Keratinocyte (primary cell): ENCODE data around the gene LINGO1. TPM values are rescaled to one million over a fixed set of nuclear protein-coding genes. Genes with fewer than 3 reads are reported as not detected.

Experiments used
- DNase-seq: peaks from one replicate; pipeline ENCODE4 v3.0.0-alpha.2; 2011; ENCODE audit warnings: low read depth, missing footprints, low spot score
- FAIRE-seq: peaks from 2 replicates; lab custom pipeline; 2011; peaks lifted over from hg19 to GRCh38; lab: Jason Lieb, UNC
- H2AFZ ChIP-seq: 2 replicates; pipeline ENCODE4 v1.6.0; 2012; ENCODE audit warnings: low read length, control low read depth, inconsistent platforms; ENCODE audit not compliant: control insufficient read depth
- H3K27ac ChIP-seq: 2 replicates; pipeline ENCODE4 v1.5.1; 2011; ENCODE audit warnings: low read length; ENCODE audit not compliant: control insufficient read depth, insufficient read depth
- H3K27me3 ChIP-seq: 3 replicates; pipeline ENCODE4 v1.6.0; 2011; ENCODE audit warnings: low read length; ENCODE audit not compliant: control insufficient read depth, insufficient read depth; ENCODE audit errors: extremely low read depth
- H3K36me3 ChIP-seq, 2 experiments: 2 replicates in 1 of 2; 3 replicates in 1 of 2; pipeline ENCODE4 v1.5.1; 2011; ENCODE audit warnings: low read length in 2 of 2, mild to moderate bottlenecking in 1 of 2; ENCODE audit not compliant: control insufficient read depth in 2 of 2, insufficient read depth in 2 of 2; ENCODE audit errors: extremely low read depth in 1 of 2
- H3K4me1 ChIP-seq: 3 replicates; pipeline ENCODE4 v1.5.1; 2011; ENCODE audit warnings: low read length; ENCODE audit not compliant: control insufficient read depth, insufficient read depth; ENCODE audit errors: extremely low read depth
- H3K4me2 ChIP-seq: 3 replicates; pipeline ENCODE4 v1.6.0; 2011; ENCODE audit warnings: low read depth, low read length; ENCODE audit not compliant: control insufficient read depth, insufficient read depth; ENCODE audit errors: extremely low read depth
- H3K4me3 ChIP-seq, 3 experiments: fragments of 200-600 bp in 1 of 3; sonication (generic) in 1 of 3; 2 replicates in 2 of 3; 3 replicates in 1 of 3; pipeline ENCODE4 v1.5.1; 2011 to 2016; ENCODE audit warnings: low read length in 3 of 3, mild to moderate bottlenecking in 3 of 3, control low read depth in 2 of 3, inconsistent platforms in 1 of 3, low read depth in 1 of 3, mixed read lengths in 1 of 3, mixed run types in 1 of 3, moderate library complexity in 1 of 3; ENCODE audit not compliant: control insufficient read depth in 2 of 3, insufficient read depth in 2 of 3; ENCODE audit errors: extremely low read depth in 1 of 3
- H3K79me2 ChIP-seq: 2 replicates; pipeline ENCODE4 v1.6.0; 2012; ENCODE audit warnings: low read length; ENCODE audit not compliant: control insufficient read depth, insufficient read depth
- H3K9ac ChIP-seq: 3 replicates; pipeline ENCODE4 v1.6.0; 2011; ENCODE audit warnings: low read length; ENCODE audit not compliant: control insufficient read depth, insufficient read depth; ENCODE audit errors: extremely low read depth
- H3K9me1 ChIP-seq: 3 replicates; pipeline ENCODE4 v1.6.0; 2011; ENCODE audit warnings: low read length; ENCODE audit not compliant: control insufficient read depth, insufficient read depth; ENCODE audit errors: extremely low read depth
- H3K9me3 ChIP-seq: 2 replicates; pipeline ENCODE4 v1.5.1; 2012; ENCODE audit warnings: low read depth, low read length; ENCODE audit not compliant: control insufficient read depth
- H4K20me1 ChIP-seq: 3 replicates; pipeline ENCODE4 v1.6.0; 2011; ENCODE audit warnings: low read length; ENCODE audit not compliant: control insufficient read depth, insufficient read depth; ENCODE audit errors: extremely low read depth
- EZH2 ChIP-seq: IDR thresholded peaks from one replicate; pipeline ENCODE4 v1.6.1; 2012; ENCODE audit warnings: inconsistent platforms, mild to moderate bottlenecking, low read length, moderate library complexity
- dilution Hi-C: fragments of 300-500 bp; cut with MboI; formaldehyde crosslinking; loops from one replicate; pipeline ENCODE4 v1.7.0; 2020; ENCODE audit warnings: low sequenced_read_pairs; ENCODE audit not compliant: extremely low pct_ligation_motif_present
- polyA plus RNA-seq, 5 experiments: library from polyadenylated mRNA; depleted of rRNA in 3 of 5; stranded (reverse) in 3 of 5; stranded (forward) in 1 of 5; unstranded in 1 of 5; fragments of >200 nt; gene quantifications; 1 replicate in 1 of 5; 2 replicates in 3 of 5; 3 replicates in 1 of 5; pipeline versions ENCODE4 v1.2.1 to v1.2.3, GENCODE V29; 2011 to 2012; ENCODE audit warnings: missing spikeins in 2 of 5, low read depth in 1 of 5, low replicate concordance in 1 of 5
- TF ChIP-seq, protein P1 (sequence below), 3 experiments: IDR thresholded peaks in 1 of 3; conservative IDR thresholded peaks in 1 of 3; optimal IDR thresholded peaks in 1 of 3; 2 replicates in 2 of 3; 3 replicates in 1 of 3; pipeline versions ENCODE3 to v1.5.1; 2011; ENCODE audit warnings: low read length in 3 of 3, mild to moderate bottlenecking in 3 of 3, moderate library complexity in 2 of 3, control low read depth in 1 of 3, inconsistent platforms in 1 of 3; ENCODE audit not compliant: insufficient read depth in 2 of 3; ENCODE audit errors: extremely low read depth in 1 of 3

The LINGO1 gene
- polyA plus RNA-seq, 1 donor (not counting 4 experiments of a cell fraction or from before 2014, with no cell fraction given): not detected

DNA sequence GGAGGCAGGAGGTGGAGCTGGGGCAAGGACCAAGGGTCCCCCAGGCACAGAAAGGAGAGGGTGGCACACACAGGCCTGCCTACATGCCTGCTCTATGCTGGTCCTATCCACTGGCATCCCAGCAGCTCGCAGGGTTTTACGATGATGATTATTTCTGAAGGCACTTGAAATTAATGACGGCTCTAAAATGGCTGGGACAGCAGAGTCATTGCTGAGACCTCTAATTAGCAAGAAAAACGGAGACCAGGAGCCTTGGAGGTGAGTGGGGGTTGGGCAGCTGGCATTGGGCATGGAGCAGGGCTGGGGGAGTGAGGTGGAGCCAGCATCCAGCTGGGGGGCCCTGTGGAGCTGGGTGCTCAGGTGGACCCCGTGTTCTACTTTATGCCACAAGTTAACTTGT lies 3.5 kb upstream of the LINGO1 start:
- no peaks in the 10 kb centered on the region for H4K20me1 ChIP-seq
- peaks cover 37% of the 10 kb centered on the region for H3K27me3 ChIP-seq
- H3K36me3 ChIP-seq: no peaks in the 10 kb centered on the region
- H2AFZ ChIP-seq: no peak overlapping the region
- no peak for DNase-seq
- H3K4me1 ChIP-seq: peaks cover 4% of the 10 kb centered on the region
- H3K4me2 ChIP-seq: no peak overlapping the region
- H3K9me1 ChIP-seq: no peaks in the 10 kb centered on the region
- no peak overlapping the region for H3K9ac ChIP-seq
- TF ChIP-seq, protein P1, sequence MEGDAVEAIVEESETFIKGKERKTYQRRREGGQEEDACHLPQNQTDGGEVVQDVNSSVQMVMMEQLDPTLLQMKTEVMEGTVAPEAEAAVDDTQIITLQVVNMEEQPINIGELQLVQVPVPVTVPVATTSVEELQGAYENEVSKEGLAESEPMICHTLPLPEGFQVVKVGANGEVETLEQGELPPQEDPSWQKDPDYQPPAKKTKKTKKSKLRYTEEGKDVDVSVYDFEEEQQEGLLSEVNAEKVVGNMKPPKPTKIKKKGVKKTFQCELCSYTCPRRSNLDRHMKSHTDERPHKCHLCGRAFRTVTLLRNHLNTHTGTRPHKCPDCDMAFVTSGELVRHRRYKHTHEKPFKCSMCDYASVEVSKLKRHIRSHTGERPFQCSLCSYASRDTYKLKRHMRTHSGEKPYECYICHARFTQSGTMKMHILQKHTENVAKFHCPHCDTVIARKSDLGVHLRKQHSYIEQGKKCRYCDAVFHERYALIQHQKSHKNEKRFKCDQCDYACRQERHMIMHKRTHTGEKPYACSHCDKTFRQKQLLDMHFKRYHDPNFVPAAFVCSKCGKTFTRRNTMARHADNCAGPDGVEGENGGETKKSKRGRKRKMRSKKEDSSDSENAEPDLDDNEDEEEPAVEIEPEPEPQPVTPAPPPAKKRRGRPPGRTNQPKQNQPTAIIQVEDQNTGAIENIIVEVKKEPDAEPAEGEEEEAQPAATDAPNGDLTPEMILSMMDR (optimal IDR thresholded peaks at IDR 0.05 in 1 of 3, IDR thresholded peaks at IDR 0.05 in 1 of 3, conservative IDR thresholded peaks at IDR 0.05 in 1 of 3; ENCODE audit: extremely low read depth in 1 of 3, insufficient read depth in 2 of 3, low read length in 3 of 3): no peak
- TF ChIP-seq EZH2: no peak
- FAIRE-seq: no peak
- no peak overlapping the region for H3K27ac ChIP-seq
- no peaks in the 10 kb centered on the region for H3K79me2 ChIP-seq
- dilution Hi-C loops: no loop called here
- H3K4me3 ChIP-seq: no peak overlapping the region
- H3K9me3 ChIP-seq: no peaks in the 10 kb centered on the region

DNA sequence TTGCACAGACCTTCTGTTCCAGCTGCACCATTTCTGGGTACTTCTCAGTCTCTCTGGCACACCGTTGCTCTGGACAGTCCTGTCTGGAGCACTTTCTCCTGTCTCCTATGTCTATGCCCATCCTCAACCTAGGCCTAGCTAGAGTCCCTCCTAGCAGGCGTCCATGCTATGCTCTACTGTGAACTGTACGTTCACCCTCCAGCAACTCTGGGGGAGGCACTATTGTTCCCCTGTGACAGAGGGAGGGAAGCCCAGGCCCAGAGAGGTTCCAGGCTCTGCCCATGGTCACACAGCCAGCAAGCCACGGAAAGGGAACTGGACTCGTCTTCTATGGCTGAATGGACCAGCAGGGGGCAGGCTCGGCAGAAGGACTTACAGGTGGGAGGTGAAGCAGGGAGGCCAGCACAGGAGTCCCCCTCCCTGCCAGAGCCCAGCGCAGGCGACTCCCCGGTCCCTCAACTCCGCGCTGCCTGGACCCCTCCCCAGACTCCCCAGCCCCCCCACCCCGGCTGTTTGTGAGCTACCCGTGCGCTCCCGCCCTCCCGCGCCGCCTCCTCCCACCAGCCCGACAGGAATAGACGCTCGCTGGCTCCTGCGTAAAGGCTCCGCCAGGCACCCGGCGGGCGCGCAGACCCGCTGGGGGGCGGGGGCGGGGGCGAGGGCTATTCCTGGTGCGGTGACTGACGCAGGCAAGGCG lies 1.7 kb upstream of the LINGO1 start:
- TF ChIP-seq, protein P1 (optimal IDR thresholded peaks at IDR 0.05 in 1 of 3, IDR thresholded peaks at IDR 0.05 in 1 of 3, conservative IDR thresholded peaks at IDR 0.05 in 1 of 3; ENCODE audit: extremely low read depth in 1 of 3, insufficient read depth in 2 of 3, low read length in 3 of 3): peak; percentile 68 to 86 (median 83)
- TF ChIP-seq EZH2: no peak
- Histone ChIP-seq H3K9me1 (no peaks in the 10 kb centered on the region), H3K4me2 (no peak overlapping the region), H3K4me3 (no peak overlapping the region), H3K79me2 (no peaks in the 10 kb centered on the region), H3K27ac (no peak overlapping the region), H2AFZ (no peak overlapping the region), H3K27me3 (peaks cover 55% of the 10 kb centered on the region), H3K36me3 (no peaks in the 10 kb centered on the region), H4K20me1 (no peaks in the 10 kb centered on the region), H3K9me3 (no peaks in the 10 kb centered on the region), H3K4me1 (peaks cover 4% of the 10 kb centered on the region), H3K9ac (no peak overlapping the region)
- dilution Hi-C loops: no loop called here
- no peak for FAIRE-seq
- DNase-seq: peak; percentile 40
